OCI-LY1 (cell line): Measurements from ENCODE around the gene MCU.

Experiments
- H2AFZ ChIP-seq: fragments of 200-600 bp; sonication (generic), shearing (Covaris generic); 2 replicates; pipeline ENCODE4 v1.6.0; 2014; ENCODE audit warnings: antibody characterized with exemption, mild to moderate bottlenecking, low read length
- H3F3A ChIP-seq: fragments of 200-600 bp; sonication (generic), shearing (Covaris generic); 2 replicates; pipeline ENCODE4 v1.6.0; 2014; ENCODE audit warnings: mild to moderate bottlenecking, antibody characterized with exemption, low read length, moderate library complexity; ENCODE audit not compliant: insufficient read depth
- H3K27ac ChIP-seq: fragments of 200-600 bp; sonication (generic); 2 replicates; pipeline ENCODE4 v1.5.1; 2014; ENCODE audit warnings: low read length, mixed run types, mild to moderate bottlenecking, low read depth; ENCODE audit not compliant: poor library complexity, severe bottlenecking
- H3K27me3 ChIP-seq: fragments of 200-600 bp; sonication (generic); 2 replicates; pipeline ENCODE4 v1.6.0; 2014; ENCODE audit warnings: antibody characterized with exemption, mild to moderate bottlenecking, low read length, moderate library complexity; ENCODE audit not compliant: insufficient read depth
- H3K36me3 ChIP-seq: fragments of 200-600 bp; sonication (generic); 2 replicates; pipeline ENCODE4 v1.6.1; 2014; ENCODE audit warnings: mild to moderate bottlenecking, antibody characterized with exemption, low read length, moderate library complexity, mixed read lengths; ENCODE audit not compliant: insufficient read depth
- H3K4me1 ChIP-seq: fragments of 200-600 bp; sonication (generic); 2 replicates; pipeline ENCODE4 v1.5.1; 2014; ENCODE audit warnings: mild to moderate bottlenecking, low read length, moderate library complexity; ENCODE audit not compliant: insufficient read depth, severe bottlenecking
- H3K4me2 ChIP-seq: fragments of 200-600 bp; sonication (generic), shearing (Covaris generic); 2 replicates; pipeline ENCODE4 v1.6.1; 2014; ENCODE audit warnings: low read length
- H3K4me3 ChIP-seq: fragments of 200-600 bp; sonication (generic); 2 replicates; pipeline ENCODE4 v1.5.1; 2014; ENCODE audit warnings: low read length, low read depth, mild to moderate bottlenecking, mixed read lengths; ENCODE audit not compliant: poor library complexity, severe bottlenecking
- H3K79me2 ChIP-seq: fragments of 200-600 bp; shearing (Covaris generic); 2 replicates; pipeline ENCODE4 v1.6.1; 2016; ENCODE audit warnings: mixed run types, low read length, mixed read lengths; ENCODE audit not compliant: insufficient read depth
- H3K9ac ChIP-seq: fragments of 200-600 bp; sonication (generic), shearing (Covaris generic); 2 replicates; pipeline ENCODE4 v1.6.1; 2014; ENCODE audit warnings: mild to moderate bottlenecking, low read length, mixed read lengths
- H3K9me2 ChIP-seq: fragments of 200-600 bp; sonication (generic), shearing (Covaris generic); 2 replicates; pipeline ENCODE4 v1.6.1; 2014; ENCODE audit warnings: low read depth, mild to moderate bottlenecking, low read length, mixed read lengths
- H3K9me3 ChIP-seq: fragments of 200-600 bp; shearing (Covaris generic); 2 replicates; pipeline ENCODE4 v1.6.1; 2014; ENCODE audit warnings: low read length, mixed read lengths
- H4K20me1 ChIP-seq: fragments of 200-600 bp; sonication (generic), shearing (Covaris generic); 2 replicates; pipeline ENCODE4 v1.6.0; 2016; ENCODE audit warnings: mild to moderate bottlenecking, low read length; ENCODE audit not compliant: insufficient read depth
- CTCF ChIP-seq: fragments of 200-600 bp; sonication (generic), shearing (Covaris generic); IDR thresholded peaks from 2 replicates; pipeline ENCODE4 v1.5.1; 2017; ENCODE audit warnings: mild to moderate bottlenecking, antibody characterized with exemption, low read length, moderate library complexity, mixed read lengths
- EZH2 ChIP-seq: fragments of 200-600 bp; sonication (generic), shearing (Covaris generic); IDR thresholded peaks from 2 replicates; pipeline ENCODE4 v1.8.0; 2017; ENCODE audit warnings: borderline replicate concordance, mixed run types, mild to moderate bottlenecking, antibody characterized with exemption, low read length, moderate library complexity, mixed read lengths

Gene MCU

DNA sequence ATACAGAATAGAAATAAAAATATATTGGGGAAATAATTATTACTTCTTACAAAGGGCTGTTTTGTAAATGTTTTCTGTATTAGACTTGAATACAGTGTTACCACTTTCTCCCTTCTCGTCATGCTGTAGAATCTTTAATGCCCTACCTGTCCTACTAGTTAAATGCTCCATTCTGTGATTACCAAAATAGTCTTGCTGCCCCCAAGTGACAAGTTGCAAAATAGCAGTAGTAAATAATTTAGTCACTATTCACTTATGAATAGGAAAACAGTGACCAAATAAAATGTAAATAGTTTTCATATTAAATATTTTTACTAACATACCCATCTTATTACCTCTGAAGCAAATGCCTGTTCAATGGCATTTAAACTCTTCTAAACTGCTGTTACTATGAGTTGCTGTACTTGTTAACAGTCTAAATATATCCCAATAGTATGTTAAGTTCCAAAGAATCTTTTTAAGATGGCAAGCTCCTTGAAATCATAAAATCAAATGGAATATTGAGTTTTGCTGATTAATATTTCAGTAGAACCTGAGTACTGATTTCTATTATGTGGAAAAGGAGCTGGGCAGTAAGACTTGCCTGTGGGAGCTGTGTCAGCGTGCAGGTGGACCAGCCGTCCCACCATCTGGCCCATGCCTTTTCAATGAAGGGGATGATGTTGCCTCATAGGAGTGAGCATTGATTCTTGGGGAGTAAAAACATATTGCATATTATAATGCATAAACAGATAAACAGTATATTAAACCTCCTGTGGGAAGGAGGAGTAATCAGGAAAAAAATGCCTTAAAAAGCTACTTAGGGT, 183.5 kb downstream of the MCU start:
- H3K27ac ChIP-seq, result no peak overlapping the region
- H3K9me2 ChIP-seq, result no peaks in the 10 kb centered on the region
- H3K9me3 ChIP-seq, result 0 out of 2 replicates have a peak, but pooled peaks cover 2% of the 10 kb centered on the region

DNA sequence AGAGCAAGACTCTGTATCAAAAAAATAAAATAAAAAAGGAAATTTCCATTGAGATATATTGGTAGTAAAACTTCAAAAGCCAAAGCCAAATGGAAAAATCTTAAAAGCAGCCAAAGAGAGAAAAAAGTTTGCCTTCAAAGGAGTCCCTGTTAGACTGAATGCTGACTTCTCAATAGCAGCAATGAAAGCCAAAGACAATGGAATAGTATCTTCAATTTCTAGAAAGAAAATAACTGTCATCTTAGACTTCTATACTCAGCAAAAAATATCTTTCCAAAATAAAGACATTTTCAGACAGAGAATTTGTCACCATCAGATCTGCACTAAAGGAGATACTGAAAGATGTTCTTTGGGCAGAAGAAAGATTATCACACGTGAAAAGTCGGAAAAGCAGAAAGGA, 187.3 kb downstream of the MCU start:
- no peaks in the 10 kb centered on the region for H4K20me1 ChIP-seq
- H3K9me3 ChIP-seq, result 0 out of 2 replicates have a peak, but pooled peaks cover 2% of the 10 kb centered on the region
- no peak overlapping the region for H3K4me3 ChIP-seq
- no peak overlapping the region for H3K9ac ChIP-seq
- H2AFZ ChIP-seq, result no peak overlapping the region
- peaks cover 25% of the 10 kb centered on the region; the same call in 1 of the 2 replicates for H3K36me3 ChIP-seq
- no peak overlapping the region for H3K4me2 ChIP-seq
- no peak overlapping the region for H3K27ac ChIP-seq
- H3F3A ChIP-seq, result no peaks in the 10 kb centered on the region
- no peaks in the 10 kb centered on the region for H3K9me2 ChIP-seq
- TF ChIP-seq CTCF, result no peak
- TF ChIP-seq EZH2, result no peak
- no peaks in the 10 kb centered on the region for H3K4me1 ChIP-seq
- H3K79me2 ChIP-seq, result no peaks in the 10 kb centered on the region
- H3K27me3 ChIP-seq, result no peaks in the 10 kb centered on the region

More for the DNA sequence above, 183.5 kb downstream of the MCU start:
- no peaks in the 10 kb centered on the region for H3F3A ChIP-seq
- H3K4me3 ChIP-seq, result no peak overlapping the region
- no peak overlapping the region for H2AFZ ChIP-seq
- H3K9ac ChIP-seq, result no peak overlapping the region
- H3K4me1 ChIP-seq, result no peaks in the 10 kb centered on the region
- TF ChIP-seq CTCF (peak; percentile 59), EZH2 (no peak)
- H3K4me2 ChIP-seq, result no peak overlapping the region
- H3K36me3 ChIP-seq, result peaks cover 32% of the 10 kb centered on the region
- H3K27me3 ChIP-seq, result no peaks in the 10 kb centered on the region
- no peaks in the 10 kb centered on the region for H3K79me2 ChIP-seq
- no peaks in the 10 kb centered on the region for H4K20me1 ChIP-seq

DNA sequence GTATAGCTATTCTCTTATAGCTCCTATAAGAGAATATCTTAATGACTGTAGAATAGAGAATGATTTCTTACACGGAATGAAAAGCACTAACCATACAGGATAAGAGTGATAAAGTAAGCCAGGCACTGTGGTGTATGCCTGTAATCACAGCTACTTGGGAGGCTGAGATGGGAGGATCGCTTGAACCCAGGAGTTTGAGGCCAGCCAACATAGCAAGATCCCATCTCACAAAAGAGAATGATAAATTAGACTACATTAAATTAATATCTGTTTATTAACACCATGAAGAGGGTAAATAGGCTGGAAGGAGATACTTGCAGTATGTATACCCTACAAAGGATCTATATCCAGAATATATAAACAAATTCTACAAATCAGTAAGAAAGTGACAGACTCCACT, 189.3 kb downstream of the MCU start:
- H3K27me3 ChIP-seq, result no peaks in the 10 kb centered on the region
- H3K4me3 ChIP-seq, result no peak overlapping the region
- H3K9me3 ChIP-seq, result 0 out of 2 replicates have a peak, but pooled peaks cover 2% of the 10 kb centered on the region
- no peaks in the 10 kb centered on the region for H3K9me2 ChIP-seq
- H2AFZ ChIP-seq, result no peak overlapping the region
- no peak overlapping the region for H3K27ac ChIP-seq
- H4K20me1 ChIP-seq, result no peaks in the 10 kb centered on the region
- H3K79me2 ChIP-seq, result no peaks in the 10 kb centered on the region
- H3K4me1 ChIP-seq, result no peaks in the 10 kb centered on the region
- TF ChIP-seq EZH2, result no peak
- TF ChIP-seq CTCF, result no peak
- peaks cover 31% of the 10 kb centered on the region for H3K36me3 ChIP-seq
- H3F3A ChIP-seq, result no peaks in the 10 kb centered on the region
- no peak overlapping the region for H3K9ac ChIP-seq
- H3K4me2 ChIP-seq, result no peak overlapping the region
